ENCODE data around the gene TENM3.
"Not testable (repeated sequence)": the region's sequence is repeated elsewhere in the genome, so short reads cannot be mapped to it uniquely, and the experiment has no call there.

TENM3 gene

GRCh38 chr4:182243204-182243603 is at the start of gene TENM3:
TENM3 (plus strand) TSS chr4:182243402; CDS start chr4:182324021, 80,619 bp downstream.
- CTCF ChIA-PET = interaction anchor here (0.6 kb wide), 2 partner anchors 25 to 211 kb away, joined by 3 read pairs; no protein-coding TSS in a partner anchor
- H3K9me3 ChIP-seq (ENCODE audit: control insufficient read depth, insufficient read depth, low read depth, low read length); H3K4me1 ChIP-seq (ENCODE audit: control insufficient read depth, insufficient read depth, low read length); H3K4me3 ChIP-seq (ENCODE audit: low read depth, low read length); H3K27ac ChIP-seq (ENCODE audit: extremely low read depth, low read depth, low read length); POLR2A ChIA-PET; H3K36me3 ChIP-seq (ENCODE audit: control insufficient read depth in 2 of 2, insufficient read depth in 1 of 2, low read length in 2 of 2): not testable (repeated sequence)
- 0 out of 2 replicates have a peak, but pooled peaks have one; percentile 11 for TF ChIP-seq KLF1 (tag by site-specific recombination; IDR thresholded peaks at IDR 0.05)

- no peak overlapping the region for H3K4me3 ChIP-seq (ENCODE audit: low read depth, low read length)
- ChIA-PET POLR2A (no interaction called here), CTCF (no interaction called here)
- H3K9me3 ChIP-seq (ENCODE audit: control insufficient read depth, insufficient read depth, low read depth, low read length) = no peaks in the 10 kb centered on the region
- no peaks in the 10 kb centered on the region for H3K36me3 ChIP-seq (ENCODE audit: control insufficient read depth in 2 of 2, insufficient read depth in 1 of 2, low read length in 2 of 2)
- H3K4me1 ChIP-seq (ENCODE audit: control insufficient read depth, insufficient read depth, low read length) = peaks cover 21% of the 10 kb centered on the region
- TF ChIP-seq PRDM6 (tag by site-specific recombination; IDR thresholded peaks at IDR 0.05) = peak; percentile 60; the same call in 1 of the 2 replicates
- no peak for TF ChIP-seq ZNF175 (tag by site-specific recombination; IDR thresholded peaks at IDR 0.05)
- 0 out of 2 replicates have a peak, but pooled peaks have one; percentile 30 for TF ChIP-seq ZNF140 (tag by site-specific recombination; IDR thresholded peaks at IDR 0.05)
- no peak overlapping the region for H3K27ac ChIP-seq (ENCODE audit: extremely low read depth, low read depth, low read length)
Measured at GRCh38 chr4:182194091-182194824, 48.9 kb upstream of the TENM3 start.

- POLR2A ChIA-PET = no interaction called here
- TF ChIP-seq ZNF19 (tag by site-specific recombination; IDR thresholded peaks at IDR 0.05; ENCODE audit: low read depth) = no peak
- TF ChIP-seq ZNF645 (tag by site-specific recombination; IDR thresholded peaks at IDR 0.05) = no peak
- TF ChIP-seq ZFP69B (tag by site-specific recombination; IDR thresholded peaks at IDR 0.05) = no peak
- TF ChIP-seq ZBTB11 (tag by site-specific recombination; conservative IDR thresholded peaks at IDR 0.05; ENCODE audit: low read depth) = no peak
- no peak for TF ChIP-seq ZNF610 (tag by site-specific recombination; IDR thresholded peaks at IDR 0.05; ENCODE audit: borderline replicate concordance)
- TF ChIP-seq ZNF561 (tag by site-specific recombination; IDR thresholded peaks at IDR 0.05; ENCODE audit: borderline replicate concordance) = no peak
- TF ChIP-seq ZNF239 (tag by site-specific recombination; IDR thresholded peaks at IDR 0.05) = no peak
- no peak for TF ChIP-seq SCRT1 (tag by site-specific recombination; IDR thresholded peaks at IDR 0.05; ENCODE audit: borderline replicate concordance)
- no peak for TF ChIP-seq ZNF157 (tag by site-specific recombination; IDR thresholded peaks at IDR 0.05)
- no peak for TF ChIP-seq HIC1 (tag by site-specific recombination; IDR thresholded peaks at IDR 0.05)
- no peak for TF ChIP-seq ZNF174 (tag by site-specific recombination; IDR thresholded peaks at IDR 0.05)
- no peak for TF ChIP-seq ZNF677 (tag by site-specific recombination; IDR thresholded peaks at IDR 0.05)
- no peak for TF ChIP-seq ZNF10 (tag by site-specific recombination; IDR thresholded peaks at IDR 0.05)
- no peak for TF ChIP-seq WT1 (tag by site-specific recombination; IDR thresholded peaks at IDR 0.05)
- no peak for TF ChIP-seq ZNF626 (tag by site-specific recombination; IDR thresholded peaks at IDR 0.05)
- no peak for TF ChIP-seq ZNF513 (tag by site-specific recombination; IDR thresholded peaks at IDR 0.05)
Measured at GRCh38 chr4:182197611-182198010, 45.6 kb upstream of the TENM3 start.

More at GRCh38 chr4:182197611-182198010, 45.6 kb upstream of the TENM3 start:
- CTCF ChIA-PET = interaction anchor here (0.6 kb wide), 1 partner anchor 38 kb away, joined by 5 read pairs; no protein-coding TSS in a partner anchor
- no peaks in the 10 kb centered on the region for H3K36me3 ChIP-seq (ENCODE audit: control insufficient read depth in 2 of 2, insufficient read depth in 1 of 2, low read length in 2 of 2)
- peaks cover 7% of the 10 kb centered on the region for H3K4me1 ChIP-seq (ENCODE audit: control insufficient read depth, insufficient read depth, low read length)
- no peaks in the 10 kb centered on the region for H3K9me3 ChIP-seq (ENCODE audit: control insufficient read depth, insufficient read depth, low read depth, low read length)
- no peak overlapping the region for H3K4me3 ChIP-seq (ENCODE audit: low read depth, low read length)
- no peak overlapping the region for H3K27ac ChIP-seq (ENCODE audit: extremely low read depth, low read depth, low read length)
